HepG2 (cell line): ENCODE data around the gene KRTAP13-2. TPM values are rescaled to one million over a fixed set of nuclear protein-coding genes. Genes with fewer than 3 reads are reported as not detected.

Experiments
- ATAC-seq: fragments of 200-7000 bp; cut with Tn5 transposase; 3 replicates; pipeline ENCODE4 v1.9.1; 2020; ENCODE audit warnings: mild to moderate bottlenecking, moderate library complexity
- BruUV-seq: library from RNA; stranded (reverse); fragments of 400-500 nt; replicated peaks from 2 replicates; lab custom pipeline; 2021; lab: Mats Ljungman, UMichigan
- CTCF ChIA-PET: fragments of 300-600 bp; formaldehyde crosslinking; extraction: SDS; loops from one replicate; lab custom pipeline; 2021; ENCODE audit warnings: low total read pairs, inconsistent platforms, low intra/inter-chr PET ratio; lab: Yijun Ruan, JAX
- POLR2A ChIA-PET: fragments of 350-600 bp; sonication (Branson Sonifier 250); formaldehyde crosslinking; loops from one replicate; lab custom pipeline; 2020; ENCODE audit warnings: antibody characterized with exemption, inconsistent platforms; lab: Yijun Ruan, JAX
- DNase-seq: peaks from one replicate; pipeline ENCODE4 v3.0.0-alpha.2; 2015; ENCODE audit warnings: low spot score
- FAIRE-seq: peaks from 3 replicates; lab custom pipeline; 2011; peaks lifted over from hg19 to GRCh38; lab: Jason Lieb, UNC
- H2AFZ ChIP-seq: one replicate; pipeline ENCODE4 v1.6.1; 2011; ENCODE audit warnings: low read length, inconsistent platforms
- H3K27ac ChIP-seq: fragments of 300-600 bp; 3 replicates; pipeline ENCODE4 v1.8.0; 2011; ENCODE audit warnings: mixed run types, mild to moderate bottlenecking, mixed read lengths, low read length, inconsistent platforms; ENCODE audit not compliant: insufficient read depth; ENCODE audit errors: extremely low read length
- H3K27me3 ChIP-seq, 2 experiments: fragments of 200-600 bp in 1 of 2; 2 replicates in 1 of 2; 3 replicates in 1 of 2; pipeline versions ENCODE4 v1.6.0 to v1.8.0; 2011; ENCODE audit warnings: low read length in 2 of 2, mild to moderate bottlenecking in 2 of 2, moderate library complexity in 2 of 2, inconsistent platforms in 1 of 2; ENCODE audit not compliant: insufficient read depth in 2 of 2, control insufficient read depth in 1 of 2
- H3K36me3 ChIP-seq, 2 experiments: fragments of 200-600 bp in 1 of 2; replicated peaks in 1 of 2; 2 replicates in 1 of 2; 3 replicates in 1 of 2; pipeline versions ENCODE4 v1.5.1 to v1.8.0; 2011; ENCODE audit warnings: low read length in 2 of 2, inconsistent platforms in 1 of 2; ENCODE audit not compliant: insufficient read depth in 2 of 2, control insufficient read depth in 1 of 2
- H3K4me1 ChIP-seq: 2 replicates; pipeline ENCODE4 v1.5.1; 2012; ENCODE audit warnings: low read length, inconsistent platforms; ENCODE audit not compliant: insufficient read depth
- H3K4me2 ChIP-seq: 2 replicates; pipeline ENCODE4 v1.6.0; 2011; ENCODE audit warnings: low read depth, low read length, inconsistent platforms
- H3K4me3 ChIP-seq, 3 experiments: fragments of 200-600 bp in 1 of 3; sonication (generic), shearing (Covaris generic) in 1 of 3; replicated peaks in 1 of 3; 2 replicates each; pipeline ENCODE4 v1.5.1; 2011 to 2016; ENCODE audit warnings: low read length in 3 of 3, inconsistent platforms in 2 of 3, low read depth in 2 of 3, mild to moderate bottlenecking in 2 of 3, control low read depth in 1 of 3, mixed read lengths in 1 of 3; ENCODE audit not compliant: insufficient read depth in 1 of 3
- H3K79me2 ChIP-seq: one replicate; pipeline ENCODE4 v1.6.1; 2011; ENCODE audit warnings: low read length, inconsistent platforms; ENCODE audit not compliant: insufficient read depth
- H3K9ac ChIP-seq: 2 replicates; pipeline ENCODE4 v1.6.0; 2011; ENCODE audit warnings: mild to moderate bottlenecking, low read depth, low read length, inconsistent platforms; ENCODE audit not compliant: insufficient read depth
- H3K9me3 ChIP-seq: 2 replicates; pipeline ENCODE4 v1.5.1; 2012; ENCODE audit warnings: mild to moderate bottlenecking, low read length
- H4K20me1 ChIP-seq: 2 replicates; pipeline ENCODE4 v1.6.0; 2011; ENCODE audit warnings: inconsistent platforms, mild to moderate bottlenecking, low read length, moderate library complexity; ENCODE audit not compliant: insufficient read depth
- ATF7-NPFF ChIP-seq: sonication (generic); formaldehyde crosslinking; IDR thresholded peaks from 2 replicates; pipeline ENCODE4 v1.8.1; 2023; ENCODE audit warnings: mild to moderate bottlenecking, low read depth, missing genetic modification reagents, moderate library complexity
- CREBL2 ChIP-seq: sonication (generic); formaldehyde crosslinking; IDR thresholded peaks from 2 replicates; pipeline ENCODE4 v1.8.1; 2023; ENCODE audit warnings: missing genetic modification reagents, mild to moderate bottlenecking, borderline replicate concordance
- ETV5 ChIP-seq: IDR thresholded peaks from 2 replicates; pipeline ENCODE4 v1.6.1; 2018; ENCODE audit warnings: missing biosample characterization, missing genetic modification reagents, inconsistent platforms, borderline replicate concordance
- HOMEZ ChIP-seq: IDR thresholded peaks from 2 replicates; pipeline ENCODE4 v1.6.1; 2016; ENCODE audit warnings: low read depth
- NRL ChIP-seq: sonication (generic); formaldehyde crosslinking; IDR thresholded peaks from 2 replicates; pipeline ENCODE4 v1.5.0; 2020; ENCODE audit warnings: missing genetic modification reagents, mild to moderate bottlenecking, moderate library complexity, borderline replicate concordance
- TSC22D2 ChIP-seq: sonication (generic); formaldehyde crosslinking; IDR thresholded peaks from 2 replicates; pipeline ENCODE4 v1.5.1; 2020; ENCODE audit warnings: missing genetic modification reagents, mild to moderate bottlenecking, borderline replicate concordance
- ZBTB25 ChIP-seq: IDR thresholded peaks from 2 replicates; pipeline ENCODE4 v1.6.1; 2018; ENCODE audit warnings: missing genetic modification reagents
- ZBTB4 ChIP-seq: sonication (generic); formaldehyde crosslinking; IDR thresholded peaks from 2 replicates; pipeline ENCODE4 v1.4.0; 2020; ENCODE audit warnings: missing genetic modification reagents, mild to moderate bottlenecking, borderline replicate concordance
- ZNF530 ChIP-seq: sonication (generic); formaldehyde crosslinking; IDR thresholded peaks from 2 replicates; pipeline ENCODE4 v1.5.0; 2020; ENCODE audit warnings: low read depth, mild to moderate bottlenecking, missing genetic modification reagents
- ZNF776 ChIP-seq: sonication (generic); formaldehyde crosslinking; IDR thresholded peaks from 2 replicates; pipeline ENCODE4 v1.4.0; 2020; ENCODE audit warnings: mild to moderate bottlenecking, missing genetic modification reagents
- ZNF781 ChIP-seq: sonication (generic); formaldehyde crosslinking; IDR thresholded peaks from 2 replicates; pipeline ENCODE4 v1.5.1; 2020; ENCODE audit warnings: borderline replicate concordance, mild to moderate bottlenecking, missing genetic modification reagents; ENCODE audit errors: not compliant biosample characterization
- WGBS: methylation state at CpG from one replicate; pipeline ENCODE4 v1.1.6; 2017; ENCODE audit warnings: low lambda C conversion rate; 5-methylcytosine and 5-hydroxymethylcytosine counted together
- in situ Hi-C: cut with HindIII; loops from 2 replicates; pipeline ENCODE4 v1.10.0; 2017; ENCODE audit warnings: low pct_unique_long_range_greater_than_20kb; ENCODE audit not compliant: extremely low pct_ligation_motif_present
- intact Hi-C: fragments of 100-400 bp; cut with micrococcal nuclease; formaldehyde crosslinking; loops from one replicate; pipeline ENCODE4 v1.10.0; 2022; ENCODE audit not compliant: unreplicated experiment
- polyA plus RNA-seq, 8 experiments: library from polyadenylated mRNA; depleted of rRNA in 3 of 8; stranded (reverse) in 7 of 8; unstranded in 1 of 8; fragments of >200 nt; fragmentation: Illumina TruSeq in 4 of 8; extraction: Trizol in 4 of 8; gene quantifications; 2 replicates each; pipeline versions ENCODE4 v1.2.1 to v1.2.3, GENCODE V29; 2011 to 2016; ENCODE audit warnings: low read depth in 4 of 8, missing spikeins in 1 of 8, mixed read lengths in 1 of 8; ENCODE audit not compliant: insufficient read depth in 1 of 8
- total RNA-seq, 5 experiments: library from RNA; depleted of rRNA; stranded (reverse); fragments of >200 nt; fragmentation: Illumina TruSeq; extraction: Trizol; gene quantifications; 2 replicates each; pipeline ENCODE4 v1.2.3, GENCODE V29; 2016; ENCODE audit warnings: low read depth in 1 of 5

The KRTAP13-2 gene
- total and polyA plus RNA-seq, 2 of the 13 experiments (the other 11 are each of a cell fraction or from before 2014, with no cell fraction given): not detected

DNA sequence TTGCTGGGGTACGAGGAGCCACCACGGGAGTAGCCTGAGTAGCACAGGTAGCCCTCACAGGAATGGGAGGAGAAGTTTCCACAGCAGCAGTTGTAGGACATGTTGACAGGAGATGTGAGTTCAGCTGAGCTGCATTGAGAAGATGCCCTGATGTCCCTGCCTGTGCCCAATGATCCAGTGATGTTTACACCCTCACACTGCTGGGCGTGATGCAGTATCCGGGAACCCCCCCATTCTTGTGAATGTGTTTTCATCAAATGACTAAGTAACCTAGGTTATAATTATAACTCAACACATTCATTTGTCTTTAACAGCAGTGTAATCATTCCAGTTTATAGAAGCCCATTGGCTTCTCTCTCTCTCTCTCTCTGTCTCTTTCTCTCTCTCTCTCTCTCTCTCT lies 23.6 kb downstream of the KRTAP13-2 start, which contains the start of gene KRTAP23-1:
KRTAP23-1 (minus strand) TSS at position 101 of the 400 bp plus-strand sequence; CDS start at position 101, 0 bp downstream.
- no peak for ATAC-seq
- H3K79me2 ChIP-seq: no peaks in the 10 kb centered on the region
- 23% methylated on average over 2 of the region's 4 CpGs for WGBS
- no peaks in the 10 kb centered on the region for H4K20me1 ChIP-seq
- H3K9me3 ChIP-seq: peaks cover 73% of the 10 kb centered on the region
- no peak within 1 kb of the TSS for H3K4me3 ChIP-seq
- no peaks in the 10 kb centered on the region for H3K4me1 ChIP-seq
- H3K9ac ChIP-seq: no peak within 1 kb of the TSS
- ChIA-PET CTCF (no interaction called here), POLR2A (no interaction called here)
- no peaks in the 10 kb centered on the region for H3K36me3 ChIP-seq
- no peak for TF ChIP-seq ZBTB25
- no peak for TF ChIP-seq ZNF781 (CRISPR knock-in tag)
- TF ChIP-seq ATF7-NPFF (CRISPR knock-in tag): no peak
- no peak for TF ChIP-seq ETV5 (CRISPR knock-in tag)
- TF ChIP-seq TSC22D2: no peak
- TF ChIP-seq ZNF776 (CRISPR knock-in tag): no peak
- no peak for TF ChIP-seq CREBL2 (CRISPR knock-in tag)
- TF ChIP-seq ZNF530 (CRISPR knock-in tag): no peak
- TF ChIP-seq NRL (CRISPR knock-in tag): no peak
- no peak for TF ChIP-seq HOMEZ (CRISPR knock-in tag)
- no peak for TF ChIP-seq ZBTB4
- H2AFZ ChIP-seq: no peak within 1 kb of the TSS
- no peak within 1 kb of the TSS for H3K27ac ChIP-seq
- in situ Hi-C loops: loop anchor here (25.0 kb wide), 1 partner anchor 739 kb away; no protein-coding TSS in a partner anchor
- no peaks in the 10 kb centered on the region for H3K27me3 ChIP-seq
- no peak within 1 kb of the TSS for H3K4me2 ChIP-seq
- DNase-seq: no peak
- BruUV-seq: no TSS peak
- intact Hi-C loops: no loop called here
- FAIRE-seq: no peak
